Measurements from ENCODE around the gene UST. TPM values are rescaled to one million over a fixed set of nuclear protein-coding genes. Genes with fewer than 3 reads are reported as not detected.

UST gene
- total RNA-seq, 4 donors from 2014 or later: 2.3 to 8.4 (median 2.8) TPM

DNA sequence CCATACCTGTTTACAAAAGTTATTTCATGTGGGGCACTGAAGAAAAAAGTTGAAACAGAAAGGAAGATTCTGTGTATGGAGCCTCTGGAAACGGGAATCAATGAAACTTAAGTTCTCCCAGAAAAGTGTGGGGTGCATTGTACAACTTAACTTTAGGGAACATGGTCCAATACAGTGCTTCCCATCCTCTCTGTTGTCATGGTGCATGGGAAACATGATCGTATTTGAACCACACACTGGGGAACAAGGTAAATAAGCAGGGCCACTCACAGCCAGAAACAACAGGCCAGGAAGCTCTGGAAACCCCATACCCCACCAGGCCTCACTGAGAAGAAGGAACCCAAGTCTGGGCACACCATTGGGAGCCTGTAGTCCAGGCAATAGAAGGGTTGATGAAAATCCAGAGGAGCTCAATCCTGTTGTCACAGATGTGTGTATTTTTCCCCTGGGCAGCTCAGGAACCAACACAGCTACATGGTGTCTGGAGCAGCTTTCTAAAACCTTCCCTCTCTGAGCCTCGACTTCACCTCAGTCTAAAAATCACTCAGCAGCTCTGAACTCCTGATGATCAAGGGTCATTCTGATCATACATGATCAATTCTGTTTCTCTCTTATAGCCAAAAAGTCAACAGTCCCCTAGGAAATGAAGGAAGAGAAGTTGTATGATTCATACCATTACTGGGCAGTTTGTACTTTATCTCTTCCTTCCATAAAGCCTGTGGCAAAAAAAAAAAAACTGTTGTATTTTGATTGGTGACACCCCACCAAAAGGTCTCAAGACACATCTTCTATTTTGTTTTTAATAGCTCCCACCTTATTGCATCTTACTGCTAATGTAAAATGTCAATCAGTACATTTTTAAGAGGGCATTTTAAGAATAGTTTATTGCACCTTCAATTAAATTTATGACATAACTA lies 372.2 kb downstream of the UST start:
- H3K4me3 ChIP-seq: no peak overlapping the region
- no peak overlapping the region for H3K27ac ChIP-seq
- intact Hi-C loops (cut with DNase I; ENCODE audit: low total_unique reads): no loop called here
- no peak for DNase-seq
- no peaks in the 10 kb centered on the region for H3K27me3 ChIP-seq
- TF ChIP-seq POLR2A (IDR thresholded peaks at IDR 0.05): no peak
- ATAC-seq: no peak
- H3K36me3 ChIP-seq: no peaks in the 10 kb centered on the region
- H3K4me1 ChIP-seq: no peaks in the 10 kb centered on the region
- in situ Hi-C loops (cut with MboI; ENCODE audit: low sequenced_read_pairs in 4 of 4): no loop called here
- H3K9me3 ChIP-seq: no peaks in the 10 kb centered on the region

DNA sequence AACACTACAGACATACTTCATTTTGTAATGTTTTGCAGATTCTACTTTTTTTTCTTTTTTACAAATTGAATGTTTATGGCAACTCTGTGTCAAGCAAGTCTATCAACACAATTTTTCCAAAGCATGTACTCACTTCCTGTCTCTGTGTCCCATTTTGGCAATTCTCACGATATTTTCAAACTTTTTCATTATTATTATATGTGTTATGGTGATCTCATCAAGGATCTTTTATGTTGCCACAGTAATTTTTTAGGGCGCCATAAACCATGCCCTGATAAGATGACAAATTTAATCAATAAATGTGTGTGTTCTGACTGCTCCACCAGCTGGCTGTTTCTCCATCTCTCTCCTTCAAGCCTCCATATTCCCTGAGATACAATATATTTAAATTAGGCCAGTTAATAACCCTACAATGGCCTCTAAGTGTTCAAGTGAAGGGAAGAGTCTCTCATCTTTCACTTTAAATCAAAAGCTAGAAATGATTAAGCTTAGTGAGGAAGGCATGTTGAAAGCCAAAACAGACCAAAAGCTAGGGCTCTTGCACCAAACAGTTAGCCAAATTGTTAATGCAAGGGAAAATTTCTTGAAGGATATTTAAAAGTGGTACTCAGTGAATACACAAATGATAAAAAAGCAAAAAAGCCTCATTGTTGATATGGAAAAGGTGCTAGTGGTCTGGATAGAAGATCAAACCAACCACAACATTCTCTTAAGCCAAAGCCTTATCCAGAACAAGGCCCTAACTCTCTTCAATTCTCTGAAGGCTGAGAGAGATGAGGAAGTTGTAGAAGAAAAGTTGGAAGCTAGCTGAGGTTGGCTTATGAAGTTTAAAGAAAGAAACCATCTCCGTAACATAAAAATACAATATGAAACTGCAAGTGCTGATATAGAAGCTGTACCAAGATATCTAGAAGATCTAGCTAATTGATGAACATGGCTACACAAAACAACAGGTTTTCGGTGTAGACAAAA lies 376.3 kb downstream of the UST start:
- no peaks in the 10 kb centered on the region for H3K9me3 ChIP-seq
- DNase-seq (no peak), ATAC-seq (no peak)
- in situ Hi-C loops (cut with MboI; ENCODE audit: low sequenced_read_pairs in 4 of 4) (no loop called here), intact Hi-C loops (cut with DNase I; ENCODE audit: low total_unique reads) (no loop called here)
- H3K27ac ChIP-seq: no peak overlapping the region
- H3K36me3 ChIP-seq: no peaks in the 10 kb centered on the region
- no peak overlapping the region for H3K4me3 ChIP-seq
- no peaks in the 10 kb centered on the region for H3K4me1 ChIP-seq
- TF ChIP-seq, protein P1, sequence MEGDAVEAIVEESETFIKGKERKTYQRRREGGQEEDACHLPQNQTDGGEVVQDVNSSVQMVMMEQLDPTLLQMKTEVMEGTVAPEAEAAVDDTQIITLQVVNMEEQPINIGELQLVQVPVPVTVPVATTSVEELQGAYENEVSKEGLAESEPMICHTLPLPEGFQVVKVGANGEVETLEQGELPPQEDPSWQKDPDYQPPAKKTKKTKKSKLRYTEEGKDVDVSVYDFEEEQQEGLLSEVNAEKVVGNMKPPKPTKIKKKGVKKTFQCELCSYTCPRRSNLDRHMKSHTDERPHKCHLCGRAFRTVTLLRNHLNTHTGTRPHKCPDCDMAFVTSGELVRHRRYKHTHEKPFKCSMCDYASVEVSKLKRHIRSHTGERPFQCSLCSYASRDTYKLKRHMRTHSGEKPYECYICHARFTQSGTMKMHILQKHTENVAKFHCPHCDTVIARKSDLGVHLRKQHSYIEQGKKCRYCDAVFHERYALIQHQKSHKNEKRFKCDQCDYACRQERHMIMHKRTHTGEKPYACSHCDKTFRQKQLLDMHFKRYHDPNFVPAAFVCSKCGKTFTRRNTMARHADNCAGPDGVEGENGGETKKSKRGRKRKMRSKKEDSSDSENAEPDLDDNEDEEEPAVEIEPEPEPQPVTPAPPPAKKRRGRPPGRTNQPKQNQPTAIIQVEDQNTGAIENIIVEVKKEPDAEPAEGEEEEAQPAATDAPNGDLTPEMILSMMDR (IDR thresholded peaks at IDR 0.05 in 4 of 5, conservative IDR thresholded peaks at IDR 0.05 in 1 of 5): no peak
- TF ChIP-seq POLR2A (IDR thresholded peaks at IDR 0.05): no peak
- H3K27me3 ChIP-seq: no peaks in the 10 kb centered on the region

DNA sequence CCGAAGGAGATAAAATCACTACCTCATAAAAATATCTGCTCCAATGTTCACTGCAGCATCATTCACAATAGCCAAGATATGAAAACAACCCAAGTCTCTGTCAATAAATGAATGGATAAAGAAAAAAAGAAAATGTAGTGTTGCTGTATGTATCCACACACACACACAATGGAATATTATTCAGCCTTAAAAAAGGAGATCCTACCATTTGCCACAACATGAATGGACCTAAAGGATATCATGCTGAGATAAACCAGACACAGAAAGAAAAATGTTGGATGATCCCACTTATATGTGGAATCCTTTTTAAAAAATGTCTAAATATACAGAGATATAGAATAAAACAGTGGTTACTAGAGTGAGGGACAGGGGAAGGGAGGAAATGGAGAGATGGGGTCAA lies 378.5 kb downstream of the UST start:
- no peaks in the 10 kb centered on the region for H3K36me3 ChIP-seq
- in situ Hi-C loops (cut with MboI; ENCODE audit: low sequenced_read_pairs in 4 of 4): no loop called here
- intact Hi-C loops (cut with DNase I; ENCODE audit: low total_unique reads): no loop called here

More for the DNA sequence above, 378.5 kb downstream of the UST start:
- ATAC-seq (no peak), DNase-seq (no peak)
- Histone ChIP-seq H3K27me3 (no peaks in the 10 kb centered on the region), H3K4me1 (no peaks in the 10 kb centered on the region), H3K4me3 (no peak overlapping the region), H3K9me3 (no peaks in the 10 kb centered on the region), H3K27ac (no peak overlapping the region)
- TF ChIP-seq POLR2A (IDR thresholded peaks at IDR 0.05): no peak
- TF ChIP-seq, protein P1 (IDR thresholded peaks at IDR 0.05 in 4 of 5, conservative IDR thresholded peaks at IDR 0.05 in 1 of 5): no peak

Measured in gastrocnemius medialis (tissue), 4 donors.